HG03378 (cell line): ENCODE data around the gene CTU2.

Experiments
- ATAC-seq: cut with Tn5 transposase; IDR thresholded peaks from one replicate; pipeline ENCODE4 v1.9.1; 2021; ENCODE audit warnings: mild to moderate bottlenecking, moderate library complexity; ENCODE audit not compliant: unreplicated experiment

CTU2 gene

DNA sequence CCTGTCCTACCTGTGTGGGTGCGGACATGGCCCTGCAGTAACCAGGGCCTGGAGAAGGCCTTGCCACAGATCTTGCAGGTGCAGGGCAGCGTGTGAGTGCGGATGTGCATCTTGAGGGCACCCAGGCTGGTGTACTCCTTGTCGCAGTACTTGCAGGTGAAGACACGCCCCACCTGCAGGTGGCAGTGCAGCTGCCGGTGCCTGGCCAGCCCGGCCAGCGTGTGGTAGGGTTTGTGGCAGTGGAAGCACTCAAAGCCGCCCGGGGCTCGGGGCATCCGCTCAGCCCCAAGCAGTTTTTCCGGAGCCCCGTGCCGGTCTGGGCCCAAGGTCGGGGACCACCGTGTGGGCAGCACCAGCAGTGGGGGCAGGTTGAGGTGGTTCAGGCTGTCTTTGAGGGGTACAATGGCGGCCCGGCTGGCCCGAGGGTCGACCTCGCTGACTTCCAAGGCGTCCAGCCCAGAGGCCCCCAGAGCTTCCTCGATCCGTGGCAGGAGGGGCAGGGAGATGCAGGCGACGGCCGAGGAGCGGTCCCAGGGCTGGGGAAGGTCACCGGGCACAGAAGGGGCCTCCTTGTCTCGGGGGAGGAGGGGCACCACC, 25.1 kb upstream of the CTU2 start:
- no peak for ATAC-seq

DNA sequence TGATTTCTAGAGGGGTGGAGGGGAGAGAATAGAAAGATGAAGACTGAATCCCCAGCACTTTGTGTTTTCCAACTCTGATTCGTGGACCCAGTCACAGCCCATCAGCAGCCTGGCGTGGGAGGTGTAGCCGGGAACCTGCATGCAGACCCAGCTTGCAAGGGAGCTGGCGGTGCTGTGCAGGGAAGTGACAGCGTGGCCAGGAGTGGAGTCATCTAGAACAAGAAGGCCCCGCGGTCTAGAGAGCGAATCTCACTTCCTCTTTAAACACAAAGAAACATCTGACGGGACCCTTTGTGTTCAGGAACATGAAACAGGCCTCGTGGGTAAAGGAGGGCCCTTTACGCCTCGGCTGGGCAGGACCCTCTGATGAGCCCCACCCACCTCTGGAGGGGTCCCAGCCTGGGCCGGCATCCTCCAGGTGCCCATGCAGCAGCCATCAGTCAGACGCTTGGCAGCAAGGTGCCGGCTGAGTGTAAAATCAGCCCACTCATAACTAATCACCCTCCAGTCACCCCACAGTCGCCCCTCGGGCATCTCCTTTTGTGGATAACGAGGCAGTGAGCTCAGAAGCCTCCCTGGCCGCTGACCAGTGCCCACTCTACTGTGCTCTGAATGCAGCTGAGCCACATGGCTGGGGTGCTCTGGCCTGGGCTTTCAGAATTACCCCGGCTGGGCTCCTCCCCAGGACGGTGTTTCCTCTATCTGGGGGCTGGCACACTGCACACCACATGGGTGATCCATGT, 24.4 kb upstream of the CTU2 start:
- peak; percentile 46 for ATAC-seq

DNA sequence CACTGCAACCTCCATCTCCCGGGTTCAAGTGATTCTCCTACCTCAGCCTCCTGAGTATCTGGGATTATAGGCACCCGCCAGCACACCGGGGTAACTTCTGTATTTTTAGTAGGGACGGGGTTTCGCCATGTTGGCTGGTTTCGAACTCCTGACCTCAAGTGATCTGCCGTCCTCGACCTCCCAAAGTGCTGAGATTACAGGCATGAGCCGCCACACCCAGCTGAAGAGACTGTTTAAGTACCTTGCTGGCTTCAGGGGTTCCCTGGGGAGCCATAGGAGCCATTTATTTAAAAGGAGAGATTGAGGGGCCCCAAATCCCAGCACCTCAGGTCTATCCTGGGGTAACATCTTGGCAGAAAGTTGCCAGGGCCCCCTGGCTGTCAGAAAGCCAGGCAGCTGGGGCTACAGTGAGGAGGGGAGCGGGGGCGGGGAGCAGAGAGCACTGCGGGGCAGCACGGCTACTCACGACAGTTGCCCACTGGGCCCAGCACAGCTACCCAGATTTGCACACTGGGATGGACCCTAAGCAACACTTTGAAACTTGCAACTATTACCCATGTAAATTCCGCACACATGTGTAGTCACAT, 21.6 kb upstream of the CTU2 start:
- no peak for ATAC-seq

DNA sequence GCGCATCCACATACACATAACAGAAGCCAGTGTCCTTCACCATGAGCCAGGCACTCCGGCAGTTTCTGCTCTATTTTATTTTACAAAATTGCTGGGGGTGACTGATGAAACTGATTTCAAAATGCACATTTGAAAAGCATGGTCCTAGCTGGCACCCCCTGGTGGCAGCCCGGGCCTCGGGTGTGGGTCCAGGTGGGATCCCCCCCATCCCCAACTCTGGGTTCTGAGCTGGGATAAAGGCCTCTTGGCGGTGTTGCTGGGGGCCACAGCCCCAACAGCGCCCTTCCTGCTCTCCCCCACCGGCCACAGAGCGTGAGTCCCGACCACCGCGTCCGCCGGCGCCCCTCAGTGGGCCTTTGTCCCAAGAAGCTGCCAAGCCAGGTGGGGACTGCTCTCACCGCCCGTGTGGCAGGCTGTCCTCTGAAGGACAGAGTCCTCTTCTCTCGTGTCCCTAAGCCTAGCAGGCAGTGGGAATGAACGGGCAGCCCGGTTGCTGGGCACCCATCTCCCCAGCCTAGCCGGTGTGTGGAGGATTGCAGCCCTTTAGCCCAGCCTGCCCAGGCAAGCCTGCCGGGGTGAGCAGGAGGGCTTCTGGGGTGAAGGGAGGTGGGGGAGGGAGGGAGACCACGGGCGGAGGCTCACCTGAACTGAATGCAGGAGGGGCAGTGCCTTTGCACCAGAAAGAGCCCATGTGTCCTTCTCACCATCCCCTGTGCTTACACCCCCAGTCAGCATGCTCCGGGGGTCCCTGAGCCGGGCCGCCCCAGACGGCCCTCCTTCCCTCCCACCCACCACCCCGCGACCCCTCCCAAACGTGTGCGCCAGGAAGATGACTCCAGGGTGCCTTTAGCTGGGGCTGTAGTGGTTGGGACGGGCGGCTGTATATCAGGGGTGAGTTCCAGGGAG, 20.9 kb upstream of the CTU2 start:
- ATAC-seq = no peak

DNA sequence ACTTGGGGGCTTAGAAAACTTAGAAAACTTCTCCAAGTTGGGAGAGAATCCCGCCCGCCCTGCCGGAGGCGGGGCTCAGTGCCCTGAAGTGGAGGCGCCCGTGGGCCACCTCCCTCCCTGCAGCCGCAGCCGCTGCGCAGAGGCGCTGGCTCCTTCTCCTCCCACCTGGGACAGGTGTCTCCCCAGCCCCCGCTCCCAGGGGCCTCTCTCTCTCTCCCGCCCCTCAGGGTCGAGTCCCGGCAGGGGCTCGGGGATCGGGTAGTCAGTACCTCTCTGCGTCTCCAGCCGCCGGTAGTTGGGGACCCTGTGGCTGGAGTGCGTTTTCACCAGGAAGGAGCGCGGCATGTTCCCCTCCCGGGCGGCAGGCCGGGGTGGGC, 20.3 kb upstream of the CTU2 start:
- no peak for ATAC-seq

DNA sequence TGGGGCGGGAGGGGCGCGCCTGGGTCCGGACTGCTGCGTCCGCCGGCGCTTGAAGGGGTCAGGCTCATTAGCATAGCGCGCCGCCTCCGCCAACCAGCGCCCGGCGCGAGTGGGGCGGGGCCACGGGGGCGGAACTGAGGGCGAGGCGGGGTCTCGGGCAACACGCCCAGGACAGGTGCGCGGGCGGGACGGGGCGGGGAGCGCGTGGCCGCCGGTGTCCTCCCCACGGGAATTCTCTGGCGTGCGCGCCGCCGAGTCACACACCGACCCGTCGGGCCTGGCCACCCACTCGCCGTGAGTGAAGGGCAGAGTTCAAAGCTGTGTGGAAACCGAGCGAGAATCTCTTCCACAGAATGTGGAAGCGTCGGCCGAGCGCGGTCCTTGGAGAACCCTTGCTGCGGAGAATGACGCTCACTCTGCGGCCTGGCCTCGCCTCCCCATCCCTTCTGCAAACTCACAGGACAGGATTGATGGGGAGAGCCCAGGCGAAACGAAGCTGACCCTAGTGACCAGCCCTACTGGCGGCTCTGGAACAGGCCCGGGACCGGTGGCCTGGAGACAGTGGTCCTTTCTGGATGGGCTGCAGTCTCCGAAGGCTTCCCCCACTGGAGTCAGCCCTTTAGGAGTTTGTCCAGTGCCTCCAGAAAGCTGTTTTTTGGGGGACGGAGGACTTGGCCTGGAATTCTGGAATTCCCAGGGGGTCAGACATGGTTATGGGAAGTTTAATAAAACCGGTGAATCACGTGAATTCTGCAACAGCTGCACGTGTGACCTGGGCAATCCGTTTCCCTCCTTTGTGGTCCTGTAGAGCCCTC, 19.7 kb upstream of the CTU2 start, which contains the start of gene SNAI3:
TSS of gene SNAI3 (minus strand) at position 69 of the 815 bp plus-strand sequence. CDS start 101 bp downstream, outside the sequence.
- no peak for ATAC-seq

DNA sequence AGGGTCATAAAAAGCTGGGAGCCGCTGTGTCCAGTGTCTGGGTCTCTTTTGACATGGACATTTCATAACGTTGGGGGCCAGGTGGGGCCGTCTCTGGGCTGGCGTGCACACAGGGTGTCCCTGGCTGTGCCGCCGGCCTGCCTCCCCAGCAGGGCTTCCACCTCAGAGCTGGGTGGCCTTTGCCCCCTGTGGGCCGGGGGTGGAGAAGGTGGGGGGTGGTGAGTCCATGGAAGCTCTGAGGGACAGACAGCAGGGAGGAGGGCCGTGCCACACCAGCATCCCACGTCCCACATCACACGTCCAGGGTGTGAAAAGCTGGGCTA, 19.1 kb upstream of the CTU2 start:
- ATAC-seq = no peak

DNA sequence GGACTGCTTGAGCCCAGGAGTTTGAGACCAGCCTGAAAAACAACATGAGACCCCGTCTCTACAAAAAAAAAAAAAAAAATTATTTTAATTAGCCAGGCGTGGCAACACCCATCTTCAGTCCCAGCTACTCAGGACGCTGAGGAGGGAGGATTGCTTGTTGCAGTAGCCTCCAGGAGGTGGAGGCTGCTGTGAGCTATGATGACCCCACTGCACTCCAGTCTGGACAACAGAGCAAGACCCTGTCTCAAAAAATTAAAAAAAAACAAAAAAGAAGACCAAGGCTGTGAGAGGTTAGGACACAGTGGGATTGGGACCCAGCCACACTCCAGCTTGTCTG, 18.7 kb upstream of the CTU2 start:
- no peak for ATAC-seq

DNA sequence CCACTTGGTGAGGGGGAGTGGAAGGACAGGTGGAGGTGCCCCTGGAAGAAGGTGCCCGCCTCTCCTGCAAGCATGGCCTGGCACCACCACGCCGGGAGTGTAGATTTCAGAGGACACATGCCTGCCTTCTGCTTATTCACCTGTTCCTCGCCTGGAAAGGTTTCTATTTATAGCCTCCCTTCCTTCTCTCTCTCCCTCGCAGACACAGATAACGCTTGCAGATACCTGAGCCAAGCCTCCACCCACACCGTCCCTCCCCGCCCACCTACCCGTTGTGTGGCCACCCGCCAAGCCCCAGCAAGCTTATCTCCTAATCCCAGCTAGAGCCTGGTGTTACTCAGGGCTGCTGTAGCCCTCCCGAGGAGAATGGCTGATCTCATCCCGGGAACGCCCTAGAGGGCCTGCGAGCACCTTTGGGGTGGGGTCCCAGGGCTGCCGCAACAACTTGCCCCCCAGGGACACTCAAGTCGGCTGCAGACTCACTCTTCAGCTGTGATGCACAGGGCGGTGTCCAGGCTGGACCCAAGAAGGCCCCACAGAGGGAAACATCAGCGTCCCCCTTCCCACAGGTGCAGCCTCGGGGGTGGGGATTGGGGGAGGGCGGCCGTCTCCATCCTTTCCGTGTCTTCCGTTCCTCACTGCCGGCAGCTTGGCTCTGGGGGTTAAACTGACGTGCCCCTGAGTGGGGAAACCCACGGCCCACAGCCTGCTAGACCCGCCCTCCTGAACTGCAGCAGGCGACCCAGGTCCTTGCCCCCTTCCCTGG, 18.1 kb upstream of the CTU2 start:
- no peak for ATAC-seq

DNA sequence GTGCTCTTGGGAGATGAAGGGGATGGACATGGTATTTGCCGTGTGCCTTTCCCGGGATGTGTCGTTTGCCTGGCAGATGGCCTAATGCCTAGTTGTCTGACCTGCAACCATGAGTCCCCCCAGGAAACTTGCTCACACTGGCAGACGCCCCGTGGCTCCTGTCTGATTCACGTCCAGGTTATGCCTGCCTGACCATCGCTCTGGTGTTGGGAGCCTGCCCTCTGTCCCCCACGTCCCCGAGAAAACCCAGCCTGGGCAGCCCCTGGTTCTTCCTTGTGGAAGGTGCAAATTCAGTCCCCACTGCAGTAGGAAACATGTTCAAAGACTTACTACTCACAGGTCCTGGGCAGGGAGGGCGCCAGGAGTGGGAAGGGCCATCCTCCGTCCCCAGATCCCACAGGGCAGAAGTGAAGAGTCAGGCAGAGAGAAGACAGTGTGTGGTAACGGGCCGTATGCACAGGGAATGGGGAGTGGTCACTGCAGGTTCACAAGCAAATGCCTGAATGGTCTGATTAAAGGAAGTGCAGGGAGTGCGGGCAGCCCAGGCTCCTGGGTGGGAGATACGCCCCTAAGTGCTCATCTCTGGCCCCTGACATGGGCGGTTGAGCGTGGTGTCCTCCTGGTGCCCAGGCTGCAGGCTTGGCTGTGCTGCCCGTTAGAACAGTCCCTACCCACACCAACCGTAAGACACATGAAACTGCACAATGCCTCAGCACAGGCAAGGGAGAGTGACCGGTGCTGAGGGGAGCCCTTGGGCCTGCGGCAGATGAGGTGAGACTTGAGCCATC, 15.8 kb upstream of the CTU2 start:
- ATAC-seq = no peak

DNA sequence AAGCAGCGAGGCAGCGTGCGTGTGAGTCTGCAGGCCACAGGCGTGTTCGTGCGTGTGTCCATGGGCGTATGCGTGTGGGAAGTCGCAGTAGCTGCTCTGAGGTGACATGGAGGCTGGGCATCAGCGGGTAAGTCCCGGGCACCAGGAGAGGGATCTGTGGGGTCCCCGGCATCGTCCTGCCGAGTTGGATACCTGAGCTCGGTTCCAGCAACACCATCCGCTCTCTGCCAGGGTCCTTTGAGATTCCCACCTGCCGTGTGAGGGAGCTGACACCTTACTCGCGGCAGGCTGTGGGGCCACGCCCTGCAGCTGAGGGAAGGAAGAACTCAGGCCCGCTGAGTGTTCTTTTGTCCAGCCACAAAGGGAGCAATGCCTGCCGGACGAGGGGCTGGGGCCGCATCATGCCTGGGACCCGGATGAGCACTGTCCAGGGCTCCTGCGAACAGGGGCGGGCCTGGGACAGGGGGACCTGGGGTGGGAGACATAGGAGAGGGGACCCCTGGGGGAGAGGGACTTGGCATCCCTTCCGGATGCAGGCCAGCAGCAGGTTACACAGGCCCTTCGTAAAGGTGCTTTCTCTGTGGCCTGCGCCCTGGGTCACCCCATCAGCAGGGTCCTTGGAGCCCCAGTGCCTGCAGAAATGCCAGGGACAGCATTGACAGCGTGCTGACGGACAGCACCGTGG, 15.0 kb upstream of the CTU2 start:
- ATAC-seq = no peak

DNA sequence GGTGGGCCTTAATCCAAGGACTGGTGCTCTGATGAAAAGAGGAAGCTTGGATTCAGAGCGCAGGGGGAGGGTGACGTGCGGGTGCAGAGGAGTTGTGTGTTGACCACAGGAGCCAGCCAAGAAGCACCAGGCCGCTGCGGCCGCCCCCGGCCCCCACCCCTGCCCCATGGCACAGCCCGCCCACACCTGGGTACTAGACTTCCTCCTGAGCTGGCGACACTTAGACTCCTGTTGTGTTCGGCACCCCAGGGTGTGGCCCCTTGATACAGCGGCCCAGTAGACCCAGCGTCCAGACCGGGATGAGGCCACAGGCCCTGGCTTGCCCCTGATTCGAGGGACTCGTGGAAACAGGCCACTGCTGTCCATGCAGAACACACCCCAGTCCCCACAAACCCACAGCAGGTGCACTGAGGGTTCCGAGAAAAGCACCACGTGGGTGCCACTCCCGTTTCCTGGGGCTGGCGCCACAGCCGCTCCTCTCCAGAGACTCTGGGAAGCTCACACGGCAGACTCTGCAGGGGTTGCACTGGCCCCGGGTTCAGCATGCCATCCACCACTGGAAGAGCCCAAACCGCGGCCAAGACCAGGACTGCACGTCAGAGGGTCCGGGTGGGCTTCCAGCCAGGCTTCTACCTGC, 14.3 kb upstream of the CTU2 start:
- ATAC-seq = no peak

DNA sequence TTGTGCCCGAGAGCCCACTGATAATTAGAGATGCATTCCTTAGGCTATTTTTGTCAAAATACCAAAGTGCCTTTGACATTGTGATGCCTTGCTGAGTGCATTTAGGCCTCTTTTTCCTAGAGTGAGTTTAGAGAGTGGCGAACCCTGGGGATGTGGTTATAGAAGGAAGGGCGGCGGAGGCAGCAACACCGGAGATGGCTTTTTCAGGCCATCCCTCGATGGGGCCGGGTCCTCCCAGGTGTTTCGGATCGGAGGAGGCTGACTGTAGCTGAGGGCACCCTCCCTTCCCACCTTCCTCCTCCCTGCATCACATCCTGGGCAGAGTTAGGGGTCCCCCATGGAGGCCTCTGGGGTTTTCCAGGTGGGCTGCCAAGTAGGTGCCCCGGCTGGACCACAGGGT, 13.4 kb upstream of the CTU2 start:
- no peak for ATAC-seq

DNA sequence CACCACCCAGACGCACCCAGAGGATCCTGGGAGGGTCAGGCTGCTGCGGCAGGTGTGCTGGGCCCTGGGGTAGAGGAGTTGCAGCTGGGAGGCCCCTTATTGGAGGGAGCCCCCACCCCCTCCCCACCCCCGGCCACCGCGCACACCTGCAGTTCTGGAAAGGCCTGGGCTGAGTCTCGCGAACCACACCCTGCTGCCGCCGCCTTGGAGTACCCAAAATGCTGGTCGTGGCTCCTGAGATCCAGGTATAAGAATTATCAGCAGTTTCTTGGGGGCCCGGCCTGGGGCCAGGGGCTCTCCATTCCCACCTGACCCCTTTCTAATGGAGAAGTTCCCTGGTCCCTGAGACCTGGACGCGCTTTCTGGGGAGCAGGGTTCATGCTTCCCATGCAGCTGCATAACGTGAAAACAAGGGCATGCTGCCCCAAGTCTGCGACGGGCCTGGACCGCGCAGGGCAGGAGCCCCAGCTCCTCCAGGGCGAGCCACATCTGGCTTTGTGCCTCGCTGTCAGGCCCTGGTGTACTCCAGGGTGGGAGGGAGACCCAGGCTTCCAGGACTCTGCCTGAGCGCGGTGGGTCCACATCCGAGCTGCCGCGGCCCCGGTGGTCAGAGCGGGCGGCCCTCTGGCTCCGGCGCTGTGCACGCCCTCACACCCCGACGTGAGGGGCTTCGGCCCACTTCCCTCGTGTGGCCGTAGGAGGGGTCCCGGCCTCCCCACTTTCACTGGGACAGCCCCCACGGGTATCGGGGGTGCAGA, 12.7 kb upstream of the CTU2 start:
- no peak for ATAC-seq

DNA sequence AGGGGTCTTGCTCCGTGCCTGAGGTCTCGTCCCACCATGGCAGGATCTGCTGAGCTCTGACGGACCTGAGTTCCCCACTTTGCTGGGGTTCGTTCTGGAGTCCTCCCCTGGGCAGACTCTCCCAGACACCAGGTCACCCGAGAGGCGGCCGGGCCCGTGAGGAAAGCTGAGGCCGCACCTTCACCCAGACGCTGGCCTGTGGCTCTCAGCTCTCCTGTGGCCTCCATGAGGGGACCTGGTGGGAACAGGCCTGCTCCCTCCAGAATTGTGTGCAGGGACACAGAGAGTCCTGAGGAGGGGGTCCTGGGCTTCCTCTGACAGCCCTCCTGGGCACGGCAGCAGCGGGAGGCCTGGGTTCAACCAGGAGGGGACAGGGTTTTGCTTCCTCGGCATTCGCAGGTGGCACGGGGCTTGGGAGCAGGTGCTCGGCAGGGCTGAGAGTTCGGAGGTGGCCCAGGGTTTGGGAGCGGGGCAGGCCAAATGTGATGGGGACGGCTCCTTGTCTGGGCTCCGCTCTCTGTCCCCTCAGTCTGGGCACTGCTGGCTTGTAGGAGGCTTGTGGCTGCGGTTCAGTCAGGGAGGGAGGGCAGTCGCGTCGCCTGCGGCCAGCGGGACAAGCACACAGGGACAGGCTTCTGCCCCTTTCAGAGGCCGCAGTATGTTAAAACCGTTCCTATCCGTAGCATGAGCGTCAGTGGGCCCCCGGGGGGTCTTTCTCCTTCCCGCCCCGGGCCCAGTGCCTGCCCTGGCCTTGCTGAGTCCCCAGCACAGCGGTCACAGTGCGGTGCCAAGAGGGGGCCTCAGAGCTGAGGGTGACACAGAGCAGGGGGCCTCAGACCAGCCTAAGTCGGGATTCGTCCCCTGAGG, 11.8 kb upstream of the CTU2 start:
- no peak for ATAC-seq

DNA sequence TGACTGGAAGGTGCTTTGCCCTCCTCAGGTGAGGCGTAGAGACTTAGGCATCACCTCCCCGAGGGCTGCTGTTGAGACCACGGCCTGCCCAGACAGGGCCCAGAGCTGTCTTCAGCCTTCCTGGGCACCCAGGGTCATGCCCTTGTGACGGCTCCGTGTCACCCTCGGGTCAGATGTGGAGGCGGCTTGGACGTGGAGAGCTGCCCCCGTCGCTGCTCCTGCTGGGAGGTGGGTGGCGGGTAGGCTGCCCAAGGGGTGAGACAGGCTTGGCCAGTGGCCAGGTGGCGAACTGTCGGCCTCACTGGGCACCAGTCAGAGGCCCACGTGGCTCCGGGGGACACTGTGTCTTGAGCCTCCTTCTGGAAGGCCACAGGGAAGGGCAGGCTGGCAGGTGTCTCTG, 11.1 kb upstream of the CTU2 start:
- ATAC-seq = no peak

DNA sequence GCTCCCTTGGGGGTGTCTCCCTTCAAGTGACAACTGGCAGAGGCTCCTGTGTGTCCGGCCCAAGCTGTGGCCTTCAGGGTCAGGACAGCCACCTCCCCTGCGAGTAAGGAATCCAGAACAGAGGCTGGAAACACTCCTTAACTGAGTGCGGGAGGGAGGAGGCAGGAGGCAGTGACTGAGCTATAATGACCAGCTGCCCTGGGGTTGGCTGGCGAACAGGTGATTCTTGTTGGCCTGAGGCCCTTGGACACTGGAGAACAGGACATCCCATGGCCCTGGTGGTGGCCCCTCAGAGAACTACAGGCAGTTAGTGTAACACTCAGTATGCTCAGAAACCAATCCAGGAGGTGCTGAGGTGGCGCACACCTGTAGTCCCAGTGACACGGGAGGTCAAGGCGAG, 10.6 kb upstream of the CTU2 start:
- ATAC-seq = no peak
